RKO (cell line): Measurements from ENCODE around the gene ERC1.
"Not testable (repeated sequence)": the region's sequence is repeated elsewhere in the genome, so short reads cannot be mapped to it uniquely, and the experiment has no call there.

Experiments used
- DNase-seq: peaks from one replicate; pipeline ENCODE4 v3.0.0-alpha.2; 2016; ENCODE audit warnings: low spot score

Gene ERC1

GRCh38 chr12:988646-989045 is 2.4 kb upstream of the ERC1 start:
- DNase-seq, result no peak

DNA sequence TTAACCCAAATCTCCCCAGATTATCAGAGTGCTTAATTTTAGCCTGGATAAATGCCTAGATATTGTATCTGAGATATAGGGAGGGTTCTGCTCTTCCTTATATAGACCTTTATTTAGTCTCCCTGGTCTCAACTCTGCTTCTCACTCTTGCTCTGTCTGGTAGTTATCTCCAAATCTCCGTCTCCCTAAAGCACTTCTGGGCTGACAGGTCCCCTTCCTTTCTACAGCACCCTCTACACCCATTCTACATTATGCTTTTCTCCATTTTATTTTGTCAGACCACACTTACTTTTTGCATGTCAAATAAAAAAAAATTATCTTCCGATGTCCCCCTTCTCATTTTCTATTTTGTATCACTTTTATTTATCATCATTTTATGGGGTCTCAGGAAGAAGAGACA is 2.0 kb upstream of the ERC1 start:
- DNase-seq, result peak; percentile 29

GRCh38 chr12:989751-990660 is 1.0 kb upstream of the ERC1 start:
- DNase-seq, result peak; percentile 92

DNA sequence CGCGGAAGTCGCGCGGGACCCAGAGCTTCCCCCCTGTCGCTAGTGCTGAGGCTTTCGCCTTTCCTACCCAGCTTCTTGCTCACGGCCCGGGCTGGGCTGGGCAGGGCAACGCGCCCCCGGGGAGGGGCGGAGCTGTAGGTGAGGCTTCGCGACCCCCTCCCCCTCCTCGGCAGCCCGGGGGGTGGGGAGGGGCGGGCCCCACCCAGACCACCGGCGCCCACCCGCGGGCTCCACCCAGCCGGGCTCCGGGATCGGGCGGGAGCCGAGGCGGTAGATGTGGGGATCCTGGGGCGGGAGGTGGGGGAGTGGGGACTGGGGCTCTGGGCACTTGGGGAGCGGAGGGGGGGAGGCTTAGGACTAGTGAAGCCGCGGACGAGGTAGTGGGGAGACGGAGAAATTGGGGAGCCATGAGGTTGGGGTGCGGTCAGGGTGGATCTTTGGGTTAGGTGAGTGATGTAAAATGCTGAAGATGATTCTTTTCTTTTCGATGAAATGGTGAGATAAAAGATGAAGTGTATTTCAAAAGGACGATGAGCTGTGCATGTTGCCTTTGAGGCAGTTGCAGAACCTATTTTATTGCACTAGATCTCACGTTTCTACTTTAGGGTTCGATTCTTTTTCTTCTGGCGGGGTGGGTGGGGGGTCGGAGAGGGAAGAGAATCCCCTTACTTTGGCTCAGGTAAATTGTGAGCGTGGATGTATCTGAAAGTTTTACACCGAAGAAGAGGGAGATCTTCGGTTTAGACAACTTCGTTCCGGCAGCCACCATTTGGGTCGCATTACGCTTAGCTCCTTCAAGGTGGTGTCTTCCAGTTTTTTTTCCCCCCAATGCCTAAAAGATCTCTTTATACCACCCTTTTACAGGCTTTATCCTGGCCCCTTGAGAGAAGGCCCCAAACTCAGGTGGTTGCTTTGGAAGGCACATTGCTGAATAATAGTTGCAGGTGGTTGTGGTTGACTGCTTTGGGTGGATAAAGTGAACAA is 619 bp downstream of the ERC1 start:
- peak; percentile 46 for DNase-seq

GRCh38 chr12:992647-993046 is 1.6 kb downstream of the ERC1 start:
- no peak for DNase-seq

GRCh38 chr12:996881-997280 is 5.9 kb downstream of the ERC1 start:
- no peak for DNase-seq

- no peak for DNase-seq
Observed at GRCh38 chr12:997505-997904, 6.5 kb downstream of the ERC1 start.

DNA sequence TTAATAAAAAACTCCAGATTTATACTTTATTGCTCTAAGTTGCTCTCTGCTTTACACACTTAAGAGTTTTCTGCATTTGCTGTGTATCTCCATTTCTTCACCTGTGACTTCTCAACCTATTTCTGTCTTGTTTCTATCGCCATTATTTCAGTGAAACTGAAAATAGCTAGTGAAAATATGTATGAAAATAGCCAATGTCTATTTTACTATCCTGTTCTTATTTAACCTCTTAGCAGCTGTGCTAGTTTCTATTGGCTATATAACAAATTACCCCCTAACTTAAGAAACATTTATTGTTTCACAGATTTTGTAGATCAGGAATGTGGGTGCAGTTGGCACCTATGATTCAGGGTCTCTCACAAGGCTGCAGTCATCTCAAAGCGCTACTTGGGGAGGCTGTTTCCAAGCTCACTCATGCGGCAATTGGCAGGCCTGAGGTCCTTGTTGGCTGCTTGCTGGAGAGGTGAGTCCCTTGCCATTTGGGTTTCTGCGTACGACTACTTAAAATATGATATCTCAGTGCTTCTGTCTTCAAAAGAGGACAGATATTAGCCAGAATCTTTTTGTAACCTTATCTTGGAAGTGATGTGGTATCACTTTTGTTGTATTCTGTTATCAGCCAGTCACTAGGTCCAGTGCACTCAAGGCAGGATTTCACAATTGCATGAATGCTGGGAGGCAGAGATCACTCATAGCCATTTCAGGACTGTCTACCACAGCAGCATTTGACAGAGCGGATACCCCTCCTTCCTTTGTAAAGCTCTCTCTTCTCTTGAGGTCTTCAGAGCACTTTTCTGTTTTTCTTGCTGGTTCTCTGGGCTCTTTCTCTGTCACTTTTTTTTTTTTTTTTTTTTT is 7.2 kb downstream of the ERC1 start:
- no peak for DNase-seq

DNA sequence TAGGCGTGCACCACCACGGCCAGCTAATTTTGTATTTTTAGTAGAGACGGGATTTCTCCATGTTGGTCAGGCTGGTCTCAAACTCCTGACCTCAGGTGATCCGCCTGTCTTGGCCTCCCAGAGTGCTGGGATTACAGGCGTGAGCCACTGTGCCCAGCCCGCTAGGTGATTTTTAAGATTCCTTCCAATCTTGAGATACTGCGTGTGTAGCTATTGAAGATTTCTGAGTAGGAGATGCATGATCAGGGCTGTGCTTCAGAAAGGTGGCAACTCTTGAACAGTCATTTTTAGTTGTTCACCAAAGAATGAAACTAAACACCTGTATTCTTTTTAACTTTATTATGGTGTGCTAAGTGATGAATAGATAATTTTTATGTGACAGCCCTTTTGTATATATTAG is 8.7 kb downstream of the ERC1 start:
- not testable (repeated sequence) for DNase-seq

- DNase-seq, result no peak
Observed at GRCh38 chr12:1001507-1001906, 10.5 kb downstream of the ERC1 start.

DNA sequence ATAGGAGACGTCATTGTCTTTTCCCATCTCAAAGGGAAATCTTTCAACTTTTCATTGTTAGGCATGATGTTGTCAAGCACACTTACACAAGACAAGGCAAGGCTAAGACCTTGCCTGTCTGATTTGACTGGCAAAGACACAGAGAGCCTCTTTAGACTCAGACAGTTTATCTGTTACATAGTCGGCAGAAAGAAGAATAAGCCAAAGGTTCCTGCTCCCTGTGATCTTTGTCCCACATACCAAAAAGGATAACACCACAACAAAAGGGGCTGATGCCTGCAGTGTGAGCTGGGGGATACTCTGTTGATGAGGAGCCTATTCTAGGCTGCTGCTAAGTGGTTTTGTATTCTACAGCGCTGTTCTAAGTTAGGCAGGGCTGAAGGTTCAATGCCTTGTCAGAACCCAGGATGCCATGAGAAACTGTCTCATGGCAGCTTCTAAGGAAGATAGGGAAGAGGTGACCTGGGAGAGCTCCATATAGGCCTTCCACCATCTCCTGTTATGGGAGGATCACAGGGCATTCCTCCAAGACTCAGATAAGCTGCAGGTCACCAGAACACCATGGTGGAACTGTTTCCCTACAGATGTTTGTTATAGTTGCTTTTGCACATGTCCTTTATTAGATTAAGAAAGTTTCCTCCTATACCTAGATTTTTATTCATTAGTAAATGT is 12.7 kb downstream of the ERC1 start:
- DNase-seq, result no peak

GRCh38 chr12:1006255-1006654 is 15.2 kb downstream of the ERC1 start:
- DNase-seq, result no peak

DNA sequence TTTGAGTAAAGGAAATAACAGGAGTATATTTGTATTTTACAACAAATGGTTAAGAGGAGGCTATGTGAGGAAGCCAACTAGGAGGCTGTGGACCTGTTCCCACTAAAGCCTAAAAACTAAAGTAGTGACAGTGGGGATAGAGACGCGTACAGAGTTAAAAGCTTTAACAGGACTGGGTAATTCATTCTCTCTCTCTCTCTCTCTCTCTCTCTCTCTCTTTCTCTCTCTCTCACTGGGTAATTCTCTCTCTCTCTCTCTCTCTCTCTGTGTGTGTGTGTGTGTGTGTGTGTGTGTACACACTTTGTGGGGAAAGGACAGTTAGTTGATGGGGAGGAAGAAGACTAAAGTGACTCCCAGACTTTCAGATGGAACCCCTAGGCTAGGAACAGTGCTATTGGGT is 16.3 kb downstream of the ERC1 start:
- no peak for DNase-seq

DNA sequence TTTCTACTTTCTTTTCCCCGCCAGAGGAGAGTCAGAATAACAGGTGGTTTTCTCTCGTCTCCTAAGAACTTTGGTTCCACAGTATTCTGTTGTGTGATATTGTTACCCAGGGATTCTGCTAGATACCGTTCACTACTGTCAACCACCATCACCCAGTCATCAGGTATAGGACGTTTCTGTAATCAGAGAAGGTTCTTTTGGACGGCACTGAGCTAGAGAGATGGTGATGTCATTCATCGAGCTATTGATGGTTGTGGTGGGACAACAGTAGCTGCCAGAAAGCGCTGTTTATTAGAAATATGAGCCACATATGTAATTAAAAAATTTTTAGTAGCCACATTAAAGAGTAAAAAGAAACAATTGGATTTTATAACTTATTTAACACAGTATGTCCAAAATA is 17.0 kb downstream of the ERC1 start:
- no peak for DNase-seq

- no peak for DNase-seq
Observed at GRCh38 chr12:1011091-1011490, 20.1 kb downstream of the ERC1 start.

DNA sequence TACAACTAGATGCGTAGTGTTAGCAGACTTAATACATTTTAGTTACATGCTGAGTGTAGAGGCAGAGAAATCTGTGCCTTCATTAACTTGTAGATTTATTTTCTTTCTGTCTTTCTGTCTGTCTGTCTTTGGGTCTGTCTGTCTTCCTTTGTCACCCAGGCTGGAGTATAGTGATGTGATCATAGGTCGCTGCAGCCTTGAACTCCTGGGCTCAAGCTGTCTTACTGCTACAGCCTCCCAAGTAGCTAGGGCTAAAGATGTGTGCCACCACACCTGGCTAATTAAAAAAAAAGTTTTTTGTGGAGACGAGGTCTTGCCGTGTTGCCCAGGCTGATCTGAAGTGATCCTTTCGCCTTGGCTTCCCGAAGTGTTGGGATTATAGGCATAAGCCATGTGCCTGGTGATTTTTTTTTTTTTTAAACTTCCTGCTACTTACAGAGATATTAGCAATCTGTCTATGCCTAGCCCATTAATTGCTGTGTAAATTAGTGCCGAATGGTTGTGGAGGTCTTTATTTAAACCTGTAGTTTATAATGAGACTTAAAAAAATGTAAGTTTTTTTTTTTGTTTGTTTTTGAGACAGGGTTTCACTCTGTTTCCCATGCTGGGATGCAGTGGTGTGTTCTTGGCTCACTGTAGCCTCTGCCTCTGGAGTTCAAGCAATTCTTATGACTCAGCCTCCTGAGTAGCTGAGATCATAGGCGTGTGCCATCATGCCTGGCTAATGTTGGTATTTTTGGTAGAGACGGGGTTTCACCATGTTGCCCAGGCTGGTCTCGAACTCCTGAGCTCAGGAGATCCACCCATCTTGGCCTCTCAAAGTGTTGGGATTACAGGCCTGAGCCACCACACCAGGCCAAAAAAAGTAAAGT is 22.8 kb downstream of the ERC1 start:
- DNase-seq, result peak; percentile 74

- no peak for DNase-seq
Observed at GRCh38 chr12:1019283-1019682, 28.3 kb downstream of the ERC1 start.

DNA sequence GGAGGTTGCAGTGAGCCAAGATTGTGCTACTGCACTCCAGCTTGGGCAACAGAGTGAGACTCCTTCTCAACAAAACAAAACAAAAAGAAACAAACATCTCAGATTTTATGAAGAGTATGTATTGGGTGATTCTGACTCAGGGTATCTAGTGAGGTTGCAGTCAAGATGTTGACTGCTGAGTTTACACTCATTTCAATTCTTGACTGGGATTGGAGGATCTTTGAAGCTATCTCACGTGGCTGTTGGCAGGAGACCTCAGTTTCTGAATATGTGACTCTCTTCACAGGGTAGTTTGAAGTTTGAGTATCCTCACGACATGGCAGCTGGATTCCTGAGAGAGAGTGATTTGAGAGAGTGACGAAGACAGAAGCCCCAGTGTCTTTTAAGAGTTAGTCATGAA is 29.4 kb downstream of the ERC1 start:
- DNase-seq, result no peak

DNA sequence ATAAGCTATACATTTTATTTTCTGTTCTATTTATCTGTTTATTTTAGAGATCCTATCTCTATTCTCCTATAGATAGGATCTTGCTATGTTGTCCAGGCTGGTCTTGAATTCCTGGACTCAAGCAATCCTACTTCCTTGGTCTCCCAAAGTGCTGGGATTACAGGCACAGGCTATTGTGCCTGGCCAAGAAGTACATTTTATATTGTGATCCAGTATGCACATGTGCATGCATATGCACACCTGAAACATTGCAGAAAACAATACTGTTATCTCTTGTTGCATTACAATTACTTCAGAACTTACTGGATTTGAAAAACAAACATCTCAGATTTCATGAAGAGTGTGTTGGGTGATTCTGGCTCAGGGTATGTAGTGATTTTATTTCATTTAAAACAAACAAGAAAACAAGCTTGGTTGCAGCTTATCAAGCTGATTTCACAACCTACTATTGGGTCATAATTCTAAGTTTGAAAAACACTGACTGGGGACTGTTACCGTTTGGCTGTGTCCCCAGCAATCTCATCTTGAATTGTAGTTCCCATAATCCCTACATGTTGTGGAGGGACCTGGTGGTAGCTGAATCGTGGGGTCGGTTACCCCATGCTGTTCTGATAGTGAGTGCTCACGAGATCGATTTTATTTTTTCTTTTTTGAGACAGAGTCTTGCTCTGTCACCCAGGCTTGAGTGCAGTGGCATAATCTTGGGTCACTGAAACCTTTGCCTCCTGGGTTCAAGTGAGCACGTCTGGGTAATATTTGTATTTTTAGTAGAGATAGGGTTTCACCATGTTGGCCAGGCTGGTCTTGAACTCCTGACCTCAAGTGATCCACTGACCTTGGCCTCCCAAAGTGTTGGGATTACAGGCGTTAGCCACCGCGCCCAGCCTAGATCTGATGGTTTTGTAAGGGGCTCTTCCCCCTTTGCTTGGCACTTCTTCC is 31.3 kb downstream of the ERC1 start:
- DNase-seq, result no peak
